ENCODE measurements around the gene ELOVL1. TPM values are rescaled to one million over a fixed set of nuclear protein-coding genes. Genes with fewer than 3 reads are reported as not detected.

ELOVL1 gene
- total RNA-seq, 1 experiment from 2014 or later = 53.7 TPM

DNA sequence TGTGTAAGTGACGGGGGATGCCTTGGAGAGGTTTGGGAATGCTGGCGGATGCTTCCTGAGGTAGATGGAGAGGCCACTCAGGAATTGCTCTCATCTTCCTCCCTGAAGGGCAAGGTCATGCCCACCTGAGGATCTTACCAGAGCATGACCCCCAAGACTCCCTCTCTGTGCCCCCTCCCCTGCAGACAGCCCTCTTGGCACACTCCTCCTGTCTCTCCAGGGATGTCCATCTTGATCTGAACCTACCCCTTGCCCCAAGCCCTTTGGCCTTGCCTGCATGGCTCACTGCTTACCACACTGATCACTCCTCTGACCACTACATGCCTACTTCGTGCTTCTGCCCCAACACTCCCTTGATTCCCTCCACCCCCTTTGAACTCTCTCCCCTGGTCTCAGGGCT lies 48.0 kb downstream of the ELOVL1 start:
- H3K27ac ChIP-seq (ENCODE audit: low read depth, low read length, poor library complexity, severe bottlenecking) = no peak overlapping the region
- ChIA-PET CTCF (no interaction called here), POLR2A (ENCODE audit: low non-redundant PET) (no interaction called here)

DNA sequence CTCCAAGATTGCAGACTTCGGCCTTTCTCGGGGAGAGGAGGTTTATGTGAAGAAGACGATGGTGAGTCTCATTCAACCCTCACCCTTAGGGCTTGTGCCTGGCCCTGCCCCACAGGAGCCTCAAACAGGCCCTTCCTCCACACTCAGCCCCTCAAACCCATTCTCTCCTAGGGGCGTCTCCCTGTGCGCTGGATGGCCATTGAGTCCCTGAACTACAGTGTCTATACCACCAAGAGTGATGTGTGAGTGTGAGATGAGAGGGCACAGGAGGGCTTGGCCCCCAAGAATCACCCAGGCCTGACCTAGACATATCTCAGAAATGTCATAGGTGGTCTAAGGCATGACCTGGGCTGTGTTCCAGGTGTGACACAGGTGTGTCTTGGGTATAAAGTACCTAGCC lies 48.5 kb downstream of the ELOVL1 start:
- H3K4me3 ChIP-seq (ENCODE audit: low read depth, low read length, poor library complexity, severe bottlenecking) = no peak overlapping the region
- DNase-seq (ENCODE audit: low spot score) = no peak
- no peak overlapping the region for H3K27ac ChIP-seq (ENCODE audit: low read depth, low read length, poor library complexity, severe bottlenecking)
- peaks cover under 1% of the 10 kb centered on the region for H3K4me1 ChIP-seq (ENCODE audit: insufficient read depth, low read length, poor library complexity, severe bottlenecking)
- POLR2A ChIA-PET (ENCODE audit: low non-redundant PET) = no interaction called here
- no peaks in the 10 kb centered on the region for H3K9me3 ChIP-seq (ENCODE audit: low read depth, low read length, poor library complexity, severe bottlenecking)
- CTCF ChIA-PET = no interaction called here
- no peaks in the 10 kb centered on the region for H3K36me3 ChIP-seq (ENCODE audit: insufficient read depth, low read length, poor library complexity, severe bottlenecking)
- TF ChIP-seq, protein P1, sequence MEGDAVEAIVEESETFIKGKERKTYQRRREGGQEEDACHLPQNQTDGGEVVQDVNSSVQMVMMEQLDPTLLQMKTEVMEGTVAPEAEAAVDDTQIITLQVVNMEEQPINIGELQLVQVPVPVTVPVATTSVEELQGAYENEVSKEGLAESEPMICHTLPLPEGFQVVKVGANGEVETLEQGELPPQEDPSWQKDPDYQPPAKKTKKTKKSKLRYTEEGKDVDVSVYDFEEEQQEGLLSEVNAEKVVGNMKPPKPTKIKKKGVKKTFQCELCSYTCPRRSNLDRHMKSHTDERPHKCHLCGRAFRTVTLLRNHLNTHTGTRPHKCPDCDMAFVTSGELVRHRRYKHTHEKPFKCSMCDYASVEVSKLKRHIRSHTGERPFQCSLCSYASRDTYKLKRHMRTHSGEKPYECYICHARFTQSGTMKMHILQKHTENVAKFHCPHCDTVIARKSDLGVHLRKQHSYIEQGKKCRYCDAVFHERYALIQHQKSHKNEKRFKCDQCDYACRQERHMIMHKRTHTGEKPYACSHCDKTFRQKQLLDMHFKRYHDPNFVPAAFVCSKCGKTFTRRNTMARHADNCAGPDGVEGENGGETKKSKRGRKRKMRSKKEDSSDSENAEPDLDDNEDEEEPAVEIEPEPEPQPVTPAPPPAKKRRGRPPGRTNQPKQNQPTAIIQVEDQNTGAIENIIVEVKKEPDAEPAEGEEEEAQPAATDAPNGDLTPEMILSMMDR (conservative IDR thresholded peaks at IDR 0.05; ENCODE audit: low read depth, low read length) = no peak
- TF ChIP-seq EZH2 (IDR thresholded peaks at IDR 0.05; ENCODE audit: borderline replicate concordance, low read depth, low read length, poor library complexity, severe bottlenecking) = no peak
- intact Hi-C loops (cut with micrococcal nuclease; ENCODE audit: unreplicated experiment) = no loop called here
- no TSS peak for BruUV-seq (replicated peaks)
- H3K27me3 ChIP-seq (replicated peaks; ENCODE audit: insufficient read depth, low read depth, low read length, poor library complexity) = no peaks in the 10 kb centered on the region

More for the DNA sequence above, 48.0 kb downstream of the ELOVL1 start:
- no peaks in the 10 kb centered on the region for H3K9me3 ChIP-seq (ENCODE audit: low read depth, low read length, poor library complexity, severe bottlenecking)
- BruUV-seq (replicated peaks) = no TSS peak
- no peak for TF ChIP-seq EZH2 (IDR thresholded peaks at IDR 0.05; ENCODE audit: borderline replicate concordance, low read depth, low read length, poor library complexity, severe bottlenecking)
- TF ChIP-seq, protein P1 (conservative IDR thresholded peaks at IDR 0.05; ENCODE audit: low read depth, low read length) = no peak
- no peaks in the 10 kb centered on the region for H3K36me3 ChIP-seq (ENCODE audit: insufficient read depth, low read length, poor library complexity, severe bottlenecking)
- H3K27me3 ChIP-seq (replicated peaks; ENCODE audit: insufficient read depth, low read depth, low read length, poor library complexity) = no peaks in the 10 kb centered on the region
- intact Hi-C loops (cut with micrococcal nuclease; ENCODE audit: unreplicated experiment) = no loop called here
- H3K4me3 ChIP-seq (ENCODE audit: low read depth, low read length, poor library complexity, severe bottlenecking) = no peak overlapping the region
- no peak for DNase-seq (ENCODE audit: low spot score)
- H3K4me1 ChIP-seq (ENCODE audit: insufficient read depth, low read length, poor library complexity, severe bottlenecking) = peaks cover 5% of the 10 kb centered on the region

DNA sequence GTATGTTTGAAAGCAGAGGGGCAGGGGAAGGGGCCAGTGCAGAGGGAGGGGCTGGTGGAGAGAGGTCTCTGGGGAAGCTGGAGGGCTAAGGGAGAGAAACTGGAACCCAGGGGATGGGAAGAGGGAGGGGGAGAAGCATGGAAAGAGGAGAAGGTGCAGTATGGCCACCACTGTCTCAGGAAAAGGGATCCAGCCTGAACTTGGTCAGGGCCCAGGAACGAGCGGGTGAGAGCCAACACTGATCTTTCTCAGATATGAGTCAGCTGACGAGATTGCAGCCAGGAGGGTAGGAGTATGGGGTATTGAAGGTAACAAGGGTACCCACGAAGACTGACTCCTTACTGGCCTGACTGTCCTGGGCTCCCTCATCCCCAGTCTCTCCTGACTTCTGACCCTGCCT lies 49.0 kb downstream of the ELOVL1 start:
- BruUV-seq (replicated peaks) = no TSS peak

More for the DNA sequence above, 49.0 kb downstream of the ELOVL1 start:
- POLR2A ChIA-PET (ENCODE audit: low non-redundant PET) = no interaction called here
- Histone ChIP-seq H3K27me3 (replicated peaks; ENCODE audit: insufficient read depth, low read depth, low read length, poor library complexity) (no peaks in the 10 kb centered on the region), H3K36me3 (ENCODE audit: insufficient read depth, low read length, poor library complexity, severe bottlenecking) (no peaks in the 10 kb centered on the region), H3K27ac (ENCODE audit: low read depth, low read length, poor library complexity, severe bottlenecking) (no peak overlapping the region), H3K9me3 (ENCODE audit: low read depth, low read length, poor library complexity, severe bottlenecking) (no peaks in the 10 kb centered on the region), H3K4me1 (ENCODE audit: insufficient read depth, low read length, poor library complexity, severe bottlenecking) (no peaks in the 10 kb centered on the region), H3K4me3 (ENCODE audit: low read depth, low read length, poor library complexity, severe bottlenecking) (no peak overlapping the region)
- CTCF ChIA-PET = no interaction called here
- TF ChIP-seq EZH2 (IDR thresholded peaks at IDR 0.05; ENCODE audit: borderline replicate concordance, low read depth, low read length, poor library complexity, severe bottlenecking) = no peak
- TF ChIP-seq, protein P1 (conservative IDR thresholded peaks at IDR 0.05; ENCODE audit: low read depth, low read length) = no peak
- intact Hi-C loops (cut with micrococcal nuclease; ENCODE audit: unreplicated experiment) = no loop called here
- no peak for DNase-seq (ENCODE audit: low spot score)

All from A673 (cell line).